PC-3 (cell line): Measurements from ENCODE around the gene ARRDC3. TPM values are rescaled to one million over a fixed set of nuclear protein-coding genes. Genes with fewer than 3 reads are reported as not detected.
A peak's percentile ranks its signal among the peaks of the same experiment; 100 is the strongest.
"Not testable (repeated sequence)": the region's sequence is repeated elsewhere in the genome, so short reads cannot be mapped to it uniquely, and the experiment has no call there.

Experiments
- ATAC-seq: fragments of 200-7000 bp; cut with Tn5 transposase; 2 replicates; pipeline ENCODE4 v1.9.1; 2020; ENCODE audit warnings: mild to moderate bottlenecking, moderate library complexity
- BruUV-seq: library from RNA; stranded (reverse); fragments of 400-500 nt; replicated peaks from 2 replicates; lab custom pipeline; 2021; lab: Mats Ljungman, UMichigan
- CTCF ChIA-PET: fragments of 300-600 bp; sonication (Branson Sonifier 250); formaldehyde crosslinking; loops from one replicate; lab custom pipeline; 2022; ENCODE audit warnings: antibody characterized with exemption; lab: Charles Lee
- POLR2A ChIA-PET: fragments of 300-600 bp; sonication (Branson Sonifier 250); formaldehyde crosslinking; loops from one replicate; lab custom pipeline; 2022; ENCODE audit warnings: antibody characterized with exemption; ENCODE audit not compliant: unreplicated experiment; lab: Charles Lee
- DNase-seq: peaks from one replicate; pipeline ENCODE4 v3.0.0-alpha.2; 2015
- H2AFZ ChIP-seq: fragments of 300-600 bp; sonication (generic); 2 replicates; pipeline ENCODE4 v1.6.0; 2016; ENCODE audit warnings: antibody characterized with exemption, low read length
- H3F3A ChIP-seq: fragments of 300-600 bp; sonication (generic); one replicate; pipeline ENCODE4 v1.6.0; 2017; ENCODE audit warnings: antibody characterized with exemption, low read length, control low read depth, mild to moderate bottlenecking; ENCODE audit not compliant: unreplicated experiment
- H3K27ac ChIP-seq: fragments of 300-600 bp; sonication (generic); 2 replicates; pipeline ENCODE4 v1.5.1; 2016; ENCODE audit warnings: mild to moderate bottlenecking, low read length
- H3K27me3 ChIP-seq: fragments of 300-600 bp; sonication (generic); 2 replicates; pipeline ENCODE4 v1.6.1; 2016; ENCODE audit warnings: low read length, mixed read lengths
- H3K36me3 ChIP-seq: fragments of 300-600 bp; sonication (generic); 2 replicates; pipeline ENCODE4 v1.6.1; 2016; ENCODE audit warnings: low read depth, mixed run types, low read length, mixed read lengths
- H3K4me1 ChIP-seq: fragments of 300-600 bp; sonication (generic); 2 replicates; pipeline ENCODE4 v1.5.1; 2016; ENCODE audit warnings: low read length; ENCODE audit not compliant: insufficient read depth
- H3K4me2 ChIP-seq: fragments of 300-600 bp; sonication (generic); 2 replicates; pipeline ENCODE4 v1.6.0; 2016; ENCODE audit warnings: low read length
- H3K4me3 ChIP-seq: fragments of 300-600 bp; sonication (generic); 2 replicates; pipeline ENCODE4 v1.5.1; 2016; ENCODE audit warnings: mild to moderate bottlenecking, low read length, mixed read lengths
- H3K79me2 ChIP-seq: fragments of 300-600 bp; sonication (generic); 2 replicates; pipeline ENCODE4 v1.6.1; 2017; ENCODE audit warnings: low read length, mixed read lengths
- H3K9ac ChIP-seq: fragments of 300-600 bp; sonication (generic); 2 replicates; pipeline ENCODE4 v1.6.0; 2016; ENCODE audit warnings: mild to moderate bottlenecking, low read length
- H3K9me2 ChIP-seq: fragments of 300-600 bp; sonication (generic); replicated peaks from 2 replicates; pipeline ENCODE4 v1.6.1; 2016; ENCODE audit warnings: mixed run types, low read length, mixed read lengths
- H3K9me3 ChIP-seq: fragments of 300-600 bp; sonication (generic); 2 replicates; pipeline ENCODE4 v1.6.1; 2016; ENCODE audit warnings: low read length, mixed read lengths
- H4K20me1 ChIP-seq: fragments of 300-600 bp; sonication (generic); 2 replicates; pipeline ENCODE4 v1.6.1; 2016; ENCODE audit warnings: low read length, mixed read lengths
- CTCF ChIP-seq: fragments of 300-600 bp; sonication (generic); conservative IDR thresholded peaks from 2 replicates; pipeline ENCODE4 v1.5.1; 2017; ENCODE audit warnings: antibody characterized with exemption, low read depth, mild to moderate bottlenecking, low read length
- EZH2 ChIP-seq: fragments of 300-600 bp; sonication (generic); IDR thresholded peaks from one replicate; pipeline ENCODE4 v1.6.1; 2017; ENCODE audit warnings: antibody characterized with exemption, mild to moderate bottlenecking, low read length; ENCODE audit not compliant: unreplicated experiment
- EZH2phosphoT487 ChIP-seq: fragments of 300-600 bp; sonication (generic); IDR thresholded peaks from 2 replicates; pipeline ENCODE4 v1.6.1; 2018; ENCODE audit warnings: mild to moderate bottlenecking, antibody characterized with exemption, low read length, borderline replicate concordance
- intact Hi-C: fragments of 100-400 bp; cut with micrococcal nuclease; formaldehyde crosslinking; loops from 2 replicates; pipeline ENCODE4 v1.9.0; 2023
- total RNA-seq: library from RNA; depleted of rRNA; stranded (reverse); fragments of >200 nt; gene quantifications from 2 replicates; pipeline ENCODE4 v1.2.3, GENCODE V29; 2014

ARRDC3 gene
- total RNA-seq, 1 experiment from 2014 or later, result 39.5 TPM

DNA sequence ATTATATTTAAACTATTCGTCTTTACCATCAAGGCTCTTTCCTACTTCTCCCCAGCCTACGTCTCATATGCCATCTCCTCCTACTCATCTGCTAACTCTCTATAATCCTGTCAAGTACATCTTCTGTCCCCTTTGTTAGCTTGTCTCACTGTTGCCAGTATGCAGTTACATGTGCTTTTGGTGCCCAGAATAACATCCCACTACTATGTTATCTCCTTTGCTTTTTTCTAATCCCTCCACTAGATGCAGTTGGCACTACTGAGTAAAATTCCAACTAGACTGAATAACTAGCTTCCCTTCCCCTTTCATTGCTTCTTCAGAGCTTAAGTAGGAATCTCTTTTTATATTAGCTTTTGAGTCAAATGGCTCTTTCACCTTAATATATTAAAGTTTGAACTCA is 3.0 kb upstream of the ARRDC3 start:
- no peaks in the 10 kb centered on the region for H3K27me3 ChIP-seq
- H3K4me1 ChIP-seq, result peaks cover 8% of the 10 kb centered on the region; the same call in 1 of the 2 replicates
- no peak overlapping the region for H2AFZ ChIP-seq
- ATAC-seq (no peak), DNase-seq (no peak)
- no peak overlapping the region for H3K27ac ChIP-seq
- H3K36me3 ChIP-seq, result no peaks in the 10 kb centered on the region
- intact Hi-C loops, result no loop called here
- H3K9me2 ChIP-seq, result no peaks in the 10 kb centered on the region
- H3K4me2 ChIP-seq, result no peak overlapping the region
- CTCF ChIA-PET, result interaction anchor here (0.6 to 2.7 kb wide), 4 partner anchors 11 to 444 kb away, joined by 3 to 39 read pairs (median 3); no protein-coding TSS in a partner anchor
- no peak overlapping the region for H3K9ac ChIP-seq
- no peaks in the 10 kb centered on the region for H3K9me3 ChIP-seq
- no TSS peak for BruUV-seq
- peaks cover 9% of the 10 kb centered on the region for H3F3A ChIP-seq
- peaks cover 20% of the 10 kb centered on the region for H3K79me2 ChIP-seq
- POLR2A ChIA-PET, result interaction anchor here (0.6 kb wide), 1 partner anchor 500 kb away, joined by 4 read pairs; no protein-coding TSS in a partner anchor
- TF ChIP-seq EZH2 (no peak), CTCF (no peak), EZH2phosphoT487 (no peak)
- no peaks in the 10 kb centered on the region for H4K20me1 ChIP-seq
- H3K4me3 ChIP-seq, result no peak overlapping the region

- H3K27ac ChIP-seq, H3K9me3 ChIP-seq, H3K9me2 ChIP-seq, H3K27me3 ChIP-seq, H2AFZ ChIP-seq, H3K36me3 ChIP-seq, H3K4me2 ChIP-seq, H3K4me3 ChIP-seq, ATAC-seq, H3K4me1 ChIP-seq, DNase-seq, BruUV-seq, H4K20me1 ChIP-seq, H3K9ac ChIP-seq: not testable (repeated sequence)
- intact Hi-C loops, result loop anchor here (1.0 to 2.0 kb wide), 3 partner anchors 284 to 519 kb away; no protein-coding TSS in a partner anchor
- ChIA-PET CTCF (interaction anchor here (0.6 to 2.7 kb wide), 5 partner anchors 11 to 520 kb away, joined by 3 to 39 read pairs (median 5); no protein-coding TSS in a partner anchor), POLR2A (interaction anchor here (0.6 kb wide), 1 partner anchor 499 kb away, joined by 4 read pairs; no protein-coding TSS in a partner anchor)
- peaks cover 24% of the 10 kb centered on the region for H3K79me2 ChIP-seq
- H3F3A ChIP-seq, result peaks cover 10% of the 10 kb centered on the region
Observed at GRCh38 chr5:91385596-91385995, 2.5 kb upstream of the ARRDC3 start.

DNA sequence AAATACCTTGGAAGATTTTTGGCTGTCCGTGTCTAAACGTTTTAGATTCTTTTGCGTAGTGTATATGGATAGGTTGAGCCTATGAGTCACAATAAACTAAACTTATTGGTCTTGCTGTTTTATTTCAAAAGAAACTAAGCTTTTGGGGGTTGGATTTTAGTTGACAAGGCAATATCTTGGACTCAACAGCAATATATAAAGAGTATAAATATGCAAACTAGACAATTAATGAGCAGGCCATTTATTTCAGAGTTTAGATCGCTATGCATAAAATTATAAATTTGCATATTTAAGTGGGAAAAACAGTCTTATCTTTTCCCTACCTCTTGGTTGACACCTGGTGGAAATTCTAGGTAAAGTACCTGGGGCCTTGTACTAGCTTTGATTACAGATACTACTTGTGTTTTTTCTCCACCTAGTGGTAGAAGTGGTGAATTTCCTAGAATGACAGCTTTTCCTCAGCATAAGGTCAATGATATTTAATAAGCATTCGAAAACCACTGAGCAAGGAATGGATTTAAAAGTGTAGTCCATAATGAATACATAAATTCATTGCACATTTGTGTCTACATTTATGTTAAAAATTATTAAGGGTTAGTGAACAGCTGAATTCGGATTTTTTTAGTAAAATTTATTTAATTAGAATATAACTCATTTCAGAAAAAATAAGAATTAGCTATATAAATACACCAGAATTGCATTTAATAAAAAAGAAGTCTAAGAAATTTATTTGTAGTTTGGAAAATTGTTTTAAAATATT is 1.7 kb upstream of the ARRDC3 start:
- ATAC-seq (0 out of 2 replicates have a peak, but pooled peaks have one; percentile 1), DNase-seq (peak; percentile 98)
- H3K27ac ChIP-seq, result peak overlapping the region; percentile 90
- no peak for TF ChIP-seq EZH2
- peak; percentile 100 for TF ChIP-seq CTCF
- TF ChIP-seq EZH2phosphoT487, result no peak
- H2AFZ ChIP-seq, result peak overlapping the region; percentile 79
- H3K9ac ChIP-seq, result peak overlapping the region; percentile 92
- peaks cover 8% of the 10 kb centered on the region; the same call in 1 of the 2 replicates for H3K4me1 ChIP-seq
- peak overlapping the region; percentile 84 for H3K4me2 ChIP-seq
- no peaks in the 10 kb centered on the region for H3K9me2 ChIP-seq
- H3K79me2 ChIP-seq, result peaks cover 28% of the 10 kb centered on the region
- no peaks in the 10 kb centered on the region for H4K20me1 ChIP-seq
- BruUV-seq, result no TSS peak
- ChIA-PET CTCF (interaction anchor here (0.5 to 2.7 kb wide), 7 partner anchors 34 to 519 kb away, joined by 3 to 39 read pairs (median 5); no protein-coding TSS in a partner anchor), POLR2A (interaction anchor here (0.6 kb wide), 1 partner anchor 39 kb away, joined by 3 read pairs; no protein-coding TSS in a partner anchor)
- peaks cover 10% of the 10 kb centered on the region for H3F3A ChIP-seq
- no peaks in the 10 kb centered on the region for H3K36me3 ChIP-seq
- no peaks in the 10 kb centered on the region for H3K9me3 ChIP-seq
- no peaks in the 10 kb centered on the region for H3K27me3 ChIP-seq
- intact Hi-C loops, result loop anchor here (1.0 to 2.0 kb wide), 6 partner anchors 34 to 518 kb away; no protein-coding TSS in a partner anchor
- peak overlapping the region; percentile 85 for H3K4me3 ChIP-seq
